Muscle of leg (tissue), 11 donors: Measurements from ENCODE around the gene MMP19. TPM values are rescaled to one million over a fixed set of nuclear protein-coding genes. Genes with fewer than 3 reads are reported as not detected.

Source experiments
- DNase-seq: peaks from one replicate; pipeline ENCODE4 v3.0.0; 2013
- H3K27ac ChIP-seq: one replicate; pipeline ENCODE4 v1.5.1; 2013; ENCODE audit warnings: mild to moderate bottlenecking, low read length, control low read depth
- H3K27me3 ChIP-seq: one replicate; pipeline ENCODE4 v1.6.1; 2013; ENCODE audit warnings: low read length; ENCODE audit not compliant: control insufficient read depth, insufficient read depth
- H3K36me3 ChIP-seq: one replicate; pipeline ENCODE4 v1.6.1; 2013; ENCODE audit warnings: low read length; ENCODE audit not compliant: control insufficient read depth, insufficient read depth
- H3K4me1 ChIP-seq: one replicate; pipeline ENCODE4 v1.6.1; 2013; ENCODE audit warnings: low read length; ENCODE audit not compliant: control insufficient read depth, insufficient read depth
- H3K4me3 ChIP-seq: one replicate; pipeline ENCODE4 v1.5.1; 2013; ENCODE audit warnings: low read length, control low read depth
- H3K9me3 ChIP-seq: replicated peaks from 2 replicates; pipeline ENCODE4 v1.6.1; 2013; ENCODE audit warnings: low read depth, low read length; ENCODE audit not compliant: control insufficient read depth
- WGBS: methylation state at CpG from one replicate; pipeline ENCODE4 v1.1.5; 2013; ENCODE audit warnings: missing lambda C conversion rate; ENCODE audit not compliant: insufficient coverage; 5-methylcytosine and 5-hydroxymethylcytosine counted together
- polyA plus RNA-seq, 8 donors: library from polyadenylated mRNA; unstranded; fragments of 120-200 nt; gene quantifications; one replicate each; pipeline versions ENCODE4 v1.2.1 to v1.2.3, GENCODE V29; 2013; ENCODE audit warnings: inconsistent platforms in 1 of 8, low replicate concordance in 1 of 8; ENCODE audit not compliant: insufficient read length in 8 of 8, insufficient read depth in 1 of 8
- total RNA-seq: library from RNA; stranded (reverse); fragments of 120-200 nt; gene quantifications from one replicate; pipeline ENCODE4 v1.2.4, GENCODE V29; 2013

MMP19 gene
- total and polyA plus RNA-seq, 9 donors, result 1.0 to 2.9 (median 1.9) TPM

- no peaks in the 10 kb centered on the region for H3K4me1 ChIP-seq
- H3K36me3 ChIP-seq, result no peaks in the 10 kb centered on the region
- H3K9me3 ChIP-seq, result peaks cover 3% of the 10 kb centered on the region
- no peak for DNase-seq
- H3K27me3 ChIP-seq, result no peaks in the 10 kb centered on the region
- no peak overlapping the region for H3K4me3 ChIP-seq
- H3K27ac ChIP-seq, result no peak overlapping the region
These were observed 19.6 kb upstream of the MMP19 start for GRCh38 chr12:55862286-55862685.

GRCh38 chr12:55861871-55862270 lies 19.1 kb upstream of the MMP19 start:
- no peaks in the 10 kb centered on the region for H3K36me3 ChIP-seq
- DNase-seq, result no peak
- peaks cover 3% of the 10 kb centered on the region for H3K9me3 ChIP-seq
- H3K27me3 ChIP-seq, result no peaks in the 10 kb centered on the region
- no peak overlapping the region for H3K4me3 ChIP-seq
- H3K27ac ChIP-seq, result no peak overlapping the region
- H3K4me1 ChIP-seq, result no peaks in the 10 kb centered on the region
- 100% methylated on average over 1 of the region's 3 CpGs for WGBS

- WGBS, result 91% methylated on average over 6 of the region's 8 CpGs
- H3K9me3 ChIP-seq, result peaks cover 3% of the 10 kb centered on the region
- H3K4me1 ChIP-seq, result no peaks in the 10 kb centered on the region
- no peak overlapping the region for H3K4me3 ChIP-seq
- no peaks in the 10 kb centered on the region for H3K36me3 ChIP-seq
- DNase-seq, result no peak
- H3K27ac ChIP-seq, result no peak overlapping the region
- no peaks in the 10 kb centered on the region for H3K27me3 ChIP-seq
These were observed 18.7 kb upstream of the MMP19 start for GRCh38 chr12:55861396-55861795.

- H3K9me3 ChIP-seq, result no peaks in the 10 kb centered on the region
- DNase-seq, result no peak
- no peak overlapping the region for H3K4me3 ChIP-seq
- no peak overlapping the region for H3K27ac ChIP-seq
- no peaks in the 10 kb centered on the region for H3K27me3 ChIP-seq
- no peaks in the 10 kb centered on the region for H3K36me3 ChIP-seq
- no CpG with 5 or more reads among the region's 1 CpG for WGBS
- peaks cover 24% of the 10 kb centered on the region for H3K4me1 ChIP-seq
These were observed 10.0 kb upstream of the MMP19 start for GRCh38 chr12:55852740-55853139.

GRCh38 chr12:55850893-55851292 lies 8.2 kb upstream of the MMP19 start:
- peaks cover 31% of the 10 kb centered on the region for H3K4me1 ChIP-seq
- no peaks in the 10 kb centered on the region for H3K27me3 ChIP-seq
- no peak for DNase-seq
- peak overlapping the region; percentile 64 for H3K27ac ChIP-seq
- no CpG with 5 or more reads among the region's 3 CpGs for WGBS
- no peak overlapping the region for H3K4me3 ChIP-seq
- no peaks in the 10 kb centered on the region for H3K9me3 ChIP-seq
- no peaks in the 10 kb centered on the region for H3K36me3 ChIP-seq

- H3K27me3 ChIP-seq, result no peaks in the 10 kb centered on the region
- no peak for DNase-seq
- no CpG with 5 or more reads among the region's 1 CpG for WGBS
- no peak overlapping the region for H3K4me3 ChIP-seq
- H3K4me1 ChIP-seq, result peaks cover 31% of the 10 kb centered on the region
- no peaks in the 10 kb centered on the region for H3K36me3 ChIP-seq
- H3K27ac ChIP-seq, result peak overlapping the region; percentile 64
- H3K9me3 ChIP-seq, result no peaks in the 10 kb centered on the region
These were observed 7.7 kb upstream of the MMP19 start for GRCh38 chr12:55850401-55850800.

- Histone ChIP-seq H3K9me3 (no peaks in the 10 kb centered on the region), H3K36me3 (no peaks in the 10 kb centered on the region), H3K27ac (peak overlapping the region; percentile 64), H3K27me3 (no peaks in the 10 kb centered on the region), H3K4me1 (peaks cover 31% of the 10 kb centered on the region), H3K4me3 (no peak overlapping the region)
- DNase-seq, result peak; percentile 65
- WGBS, result 43% methylated on average over 5 of the region's 7 CpGs
These were observed 7.0 kb upstream of the MMP19 start for GRCh38 chr12:55849616-55850343.

GRCh38 chr12:55847603-55848291 lies 5.0 kb upstream of the MMP19 start:
- no peaks in the 10 kb centered on the region for H3K27me3 ChIP-seq
- H3K4me1 ChIP-seq, result peaks cover 34% of the 10 kb centered on the region
- peak; percentile 99 for DNase-seq
- H3K9me3 ChIP-seq, result no peaks in the 10 kb centered on the region
- 4% methylated on average over 4 of the region's 6 CpGs for WGBS
- peak overlapping the region; percentile 93 for H3K27ac ChIP-seq
- H3K36me3 ChIP-seq, result no peaks in the 10 kb centered on the region
- no peak overlapping the region for H3K4me3 ChIP-seq

- Histone ChIP-seq H3K4me1 (peaks cover 36% of the 10 kb centered on the region), H3K4me3 (no peak overlapping the region), H3K36me3 (no peaks in the 10 kb centered on the region), H3K27ac (peak overlapping the region; percentile 93), H3K9me3 (no peaks in the 10 kb centered on the region), H3K27me3 (no peaks in the 10 kb centered on the region)
- no peak for DNase-seq
- no CpG with 5 or more reads among the region's 3 CpGs for WGBS
These were observed 4.3 kb upstream of the MMP19 start for GRCh38 chr12:55847033-55847432.

- peaks cover 2% of the 10 kb centered on the region for H3K27me3 ChIP-seq
- WGBS, result 17% methylated on average over 1 of the region's 7 CpGs
- peaks cover 35% of the 10 kb centered on the region for H3K4me1 ChIP-seq
- no peaks in the 10 kb centered on the region for H3K9me3 ChIP-seq
- peak overlapping the region; percentile 47 for H3K27ac ChIP-seq
- DNase-seq, result peak; percentile 84
- no peaks in the 10 kb centered on the region for H3K36me3 ChIP-seq
- H3K4me3 ChIP-seq, result no peak overlapping the region
These were observed 3.2 kb upstream of the MMP19 start for GRCh38 chr12:55845785-55846496.
